BLaER1 treated with 17β-estradiol and CSF1 and Interleukin-3, amounts not matched to agents 10 nM and 100 nM (cell line): Measurements from ENCODE around the gene ZNF154.

Source experiments
- H3K27ac ChIP-seq, 11 experiments: shearing (Covaris generic); formaldehyde crosslinking; 2 replicates each; pipeline ENCODE4 v1.8.1; 2022
- H3K27me3 ChIP-seq, 11 experiments: shearing (Covaris generic); formaldehyde crosslinking; 2 replicates each; pipeline ENCODE4 v1.8.1; 2022
- H3K36me3 ChIP-seq, 11 experiments: shearing (Covaris generic); formaldehyde crosslinking; 2 replicates each; pipeline ENCODE4 v1.8.1; 2022
- H3K4me1 ChIP-seq, 10 experiments: shearing (Covaris generic); formaldehyde crosslinking; 2 replicates each; pipeline ENCODE4 v1.8.1; 2022
- H3K4me2 ChIP-seq, 11 experiments: shearing (Covaris generic); formaldehyde crosslinking; 2 replicates each; pipeline ENCODE4 v1.8.1; 2022
- H3K4me3 ChIP-seq, 10 experiments: shearing (Covaris generic); formaldehyde crosslinking; 2 replicates each; pipeline ENCODE4 v1.8.1; 2022
- H3K9ac ChIP-seq, 11 experiments: shearing (Covaris generic); formaldehyde crosslinking; 2 replicates each; pipeline ENCODE4 v1.8.1; 2022
- H3K9me3 ChIP-seq, 11 experiments: shearing (Covaris generic); formaldehyde crosslinking; replicated peaks in 1 of 11; 2 replicates each; pipeline ENCODE4 v1.8.1; 2022
- H4K20me1 ChIP-seq, 11 experiments: shearing (Covaris generic); formaldehyde crosslinking; 2 replicates each; pipeline ENCODE4 v1.8.1; 2022
- Cebpa-rat ChIP-seq, 11 experiments: shearing (Covaris generic); IDR thresholded peaks; 2 replicates each; pipeline ENCODE4 v1.8.1; 2022

ZNF154 gene

GRCh38 chr19:57688011-57688763 is 20.8 kb downstream of the ZNF154 start:
- Histone ChIP-seq H3K9ac (no peak overlapping the region), H3K9me3 (peaks cover 97 to 100% (median 100%) of the 10 kb centered on the region in 11 experiments), H3K27me3 (no peaks in the 10 kb centered on the region), H4K20me1 (peaks cover 0 to 80% (median 1%) of the 10 kb centered on the region in 11 experiments; a peak in 6 of 22 replicates), H3K4me1 (peaks cover 0 to 8% (median 4%) of the 10 kb centered on the region in 10 experiments; a peak in 16 of 20 replicates), H3K4me2 (no peak overlapping the region), H3K36me3 (peaks cover 82 to 100% (median 99%) of the 10 kb centered on the region in 11 experiments), H3K4me3 (peak overlapping the region in 8 of 10 experiments; percentile 31 to 99 (median 88); a peak in 15 of 20 replicates), H3K27ac (no peak overlapping the region)
- no peak for TF ChIP-seq Cebpa-rat (IDR thresholded peaks at IDR 0.05)

- peaks cover 77 to 100% (median 97%) of the 10 kb centered on the region in 11 experiments for H3K36me3 ChIP-seq
These were observed 21.5 kb downstream of the ZNF154 start for GRCh38 chr19:57687363-57688010.

GRCh38 chr19:57686727-57687126 is 22.3 kb downstream of the ZNF154 start:
- no peaks in the 10 kb centered on the region for H3K27me3 ChIP-seq
- no peak overlapping the region for H3K9ac ChIP-seq
- peaks cover 75 to 93% (median 90%) of the 10 kb centered on the region in 11 experiments for H3K36me3 ChIP-seq
- peaks cover 88 to 97% (median 95%) of the 10 kb centered on the region in 11 experiments for H3K9me3 ChIP-seq
- peak overlapping the region in 9 of 10 experiments; percentile 23 to 99 (median 88); a peak in 16 of 20 replicates for H3K4me3 ChIP-seq
- no peak overlapping the region for H3K27ac ChIP-seq
- peaks cover 0 to 70% (median 0%) of the 10 kb centered on the region in 11 experiments; a peak in 5 of 22 replicates for H4K20me1 ChIP-seq
- H3K4me1 ChIP-seq: peaks cover 8 to 15% (median 12%) of the 10 kb centered on the region in 10 experiments; a peak in 19 of 20 replicates
- no peak for TF ChIP-seq Cebpa-rat (IDR thresholded peaks at IDR 0.05)
- no peak overlapping the region for H3K4me2 ChIP-seq

More at GRCh38 chr19:57687363-57688010, 21.5 kb downstream of the ZNF154 start:
- H3K4me2 ChIP-seq: no peak overlapping the region
- no peak overlapping the region for H3K27ac ChIP-seq
- H3K4me3 ChIP-seq: peak overlapping the region in 9 of 10 experiments; percentile 12 to 99 (median 88); a peak in 16 of 20 replicates
- no peak for TF ChIP-seq Cebpa-rat (IDR thresholded peaks at IDR 0.05)
- H3K9me3 ChIP-seq: peaks cover 96 to 100% (median 100%) of the 10 kb centered on the region in 11 experiments
- peaks cover 0 to 73% (median 0%) of the 10 kb centered on the region in 11 experiments; a peak in 6 of 22 replicates for H4K20me1 ChIP-seq
- H3K9ac ChIP-seq: no peak overlapping the region
- peaks cover 7 to 15% (median 11%) of the 10 kb centered on the region in 10 experiments; a peak in 19 of 20 replicates for H3K4me1 ChIP-seq
- H3K27me3 ChIP-seq: no peaks in the 10 kb centered on the region

GRCh38 chr19:57682226-57682766 is 26.7 kb downstream of the ZNF154 start:
- peaks cover 8 to 21% (median 16%) of the 10 kb centered on the region in 10 experiments; a peak in 19 of 20 replicates for H3K4me1 ChIP-seq
- peak overlapping the region; percentile 87 to 99 (median 92) for H3K4me3 ChIP-seq
- peaks cover 41 to 49% (median 47%) of the 10 kb centered on the region in 11 experiments for H3K36me3 ChIP-seq
- no peak for TF ChIP-seq Cebpa-rat (IDR thresholded peaks at IDR 0.05)
- H3K27ac ChIP-seq: peak overlapping the region; percentile 44 to 95 (median 88); a peak in 21 of 22 replicates
- H3K9ac ChIP-seq: peak overlapping the region; percentile 79 to 95 (median 90)
- peak overlapping the region; percentile 87 to 98 (median 95) for H3K4me2 ChIP-seq
- peaks cover 0 to 34% (median 0%) of the 10 kb centered on the region in 11 experiments; a peak in 5 of 22 replicates for H4K20me1 ChIP-seq
- no peaks in the 10 kb centered on the region for H3K27me3 ChIP-seq
- peaks cover 45 to 70% (median 52%) of the 10 kb centered on the region in 11 experiments for H3K9me3 ChIP-seq

GRCh38 chr19:57675881-57676280 is 33.1 kb downstream of the ZNF154 start:
- Histone ChIP-seq H3K36me3 (no peaks in the 10 kb centered on the region), H3K9ac (peak overlapping the region in 3 of 11 experiments; percentile 25 to 51 (median 25); a peak in 5 of 22 replicates), H3K4me1 (peaks cover 8 to 32% (median 24%) of the 10 kb centered on the region in 10 experiments), H3K4me2 (peak overlapping the region; percentile 1 to 75 (median 66); a peak in 19 of 22 replicates), H4K20me1 (no peaks in the 10 kb centered on the region), H3K27me3 (no peaks in the 10 kb centered on the region), H3K27ac (peak overlapping the region in 8 of 11 experiments; percentile 29 to 75 (median 50); a peak in 14 of 22 replicates), H3K4me3 (no peak overlapping the region), H3K9me3 (peaks cover 0 to 22% (median 7%) of the 10 kb centered on the region in 11 experiments; a peak in 9 of 22 replicates)
- TF ChIP-seq Cebpa-rat (IDR thresholded peaks at IDR 0.05): no peak

GRCh38 chr19:57672466-57672865 is 36.5 kb downstream of the ZNF154 start:
- Histone ChIP-seq H3K4me1 (peaks cover 8 to 25% (median 21%) of the 10 kb centered on the region in 10 experiments), H3K27ac (no peak overlapping the region), H3K36me3 (no peaks in the 10 kb centered on the region), H4K20me1 (no peaks in the 10 kb centered on the region), H3K4me3 (no peak overlapping the region), H3K9me3 (peaks cover 0 to 12% (median 5%) of the 10 kb centered on the region in 11 experiments; a peak in 9 of 22 replicates), H3K9ac (no peak overlapping the region), H3K4me2 (no peak overlapping the region), H3K27me3 (no peaks in the 10 kb centered on the region)
- TF ChIP-seq Cebpa-rat (IDR thresholded peaks at IDR 0.05): no peak

GRCh38 chr19:57671124-57671895 is 37.7 kb downstream of the ZNF154 start:
- H3K4me2 ChIP-seq: no peak overlapping the region
- H3K4me3 ChIP-seq: no peak overlapping the region
- no peak overlapping the region for H3K27ac ChIP-seq
- H3K36me3 ChIP-seq: no peaks in the 10 kb centered on the region
- peaks cover 7 to 16% (median 15%) of the 10 kb centered on the region in 10 experiments for H3K4me1 ChIP-seq
- peaks cover 0 to 7% (median under 1%) of the 10 kb centered on the region in 11 experiments; a peak in 8 of 22 replicates for H3K27me3 ChIP-seq
- no peak overlapping the region for H3K9ac ChIP-seq
- peaks cover 0 to 12% (median 5%) of the 10 kb centered on the region in 11 experiments; a peak in 8 of 22 replicates for H3K9me3 ChIP-seq
- no peaks in the 10 kb centered on the region for H4K20me1 ChIP-seq
- TF ChIP-seq Cebpa-rat (IDR thresholded peaks at IDR 0.05): no peak

- no peaks in the 10 kb centered on the region for H3K36me3 ChIP-seq
- H3K9ac ChIP-seq: no peak within 1 kb of the TSS
- no peak within 1 kb of the TSS for H3K4me3 ChIP-seq
- no peak within 1 kb of the TSS for H3K27ac ChIP-seq
- H3K4me2 ChIP-seq: no peak within 1 kb of the TSS
- peaks cover 0 to 6% (median 0%) of the 10 kb centered on the region in 11 experiments; a peak in 1 of 22 replicates for H4K20me1 ChIP-seq
- TF ChIP-seq Cebpa-rat (IDR thresholded peaks at IDR 0.05): no peak
- no peaks in the 10 kb centered on the region for H3K9me3 ChIP-seq
- peaks cover 3 to 12% (median 9%) of the 10 kb centered on the region in 10 experiments; a peak in 13 of 20 replicates for H3K4me1 ChIP-seq
- peaks cover 25 to 34% (median 27%) of the 10 kb centered on the region in 11 experiments for H3K27me3 ChIP-seq
These were observed 40.4 kb downstream of the ZNF154 start, which contains the start of gene ZSCAN4 for GRCh38 chr19:57668635-57669034. TSS of gene ZSCAN4 (plus strand) at chr19:57668935. CDS start at chr19:57676146, 7,211 bp downstream.
